ENCODE measurements around the gene RPS4Y1.

Gene RPS4Y1

DNA sequence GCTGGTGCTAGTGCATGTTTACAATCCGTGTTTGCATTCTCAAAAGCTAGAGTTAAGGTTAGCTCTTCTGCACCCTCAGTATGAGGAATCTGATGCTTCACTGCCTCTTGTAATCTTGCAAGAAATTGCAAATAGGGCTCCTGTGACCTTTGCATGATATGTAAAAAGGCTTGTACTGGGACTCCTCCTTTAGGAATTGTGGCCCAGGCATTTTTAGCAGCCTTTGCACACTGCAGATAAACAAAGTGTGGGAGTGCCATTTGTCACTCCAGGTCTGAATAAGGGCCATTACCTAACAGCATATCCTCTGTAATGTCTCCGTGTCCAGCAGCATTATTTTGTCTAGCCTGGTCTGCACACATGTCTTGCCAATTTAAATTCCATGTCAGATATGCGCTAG, 44.5 kb downstream of the RPS4Y1 start:
- DNase-seq = no peak

DNA sequence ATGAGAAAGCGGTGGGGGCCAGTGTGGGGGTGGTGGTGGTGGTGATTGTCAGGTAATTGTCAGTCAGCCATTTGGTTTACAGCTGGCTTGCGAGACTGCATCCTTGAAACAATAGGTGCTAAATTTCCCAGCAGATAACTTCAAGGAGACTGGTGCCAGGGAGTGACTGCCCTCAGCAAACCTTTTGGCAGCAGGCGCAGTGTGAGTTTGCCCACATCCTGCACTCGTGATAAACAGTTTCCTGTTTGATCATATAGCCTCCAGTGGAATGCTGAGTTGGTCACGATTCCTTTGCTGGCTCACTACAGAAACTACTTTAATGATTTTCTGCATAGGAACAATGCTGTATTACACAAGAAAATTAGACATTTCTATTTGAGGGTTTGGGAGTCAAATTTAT, 46.0 kb downstream of the RPS4Y1 start:
- peak; percentile 75 for DNase-seq

DNA sequence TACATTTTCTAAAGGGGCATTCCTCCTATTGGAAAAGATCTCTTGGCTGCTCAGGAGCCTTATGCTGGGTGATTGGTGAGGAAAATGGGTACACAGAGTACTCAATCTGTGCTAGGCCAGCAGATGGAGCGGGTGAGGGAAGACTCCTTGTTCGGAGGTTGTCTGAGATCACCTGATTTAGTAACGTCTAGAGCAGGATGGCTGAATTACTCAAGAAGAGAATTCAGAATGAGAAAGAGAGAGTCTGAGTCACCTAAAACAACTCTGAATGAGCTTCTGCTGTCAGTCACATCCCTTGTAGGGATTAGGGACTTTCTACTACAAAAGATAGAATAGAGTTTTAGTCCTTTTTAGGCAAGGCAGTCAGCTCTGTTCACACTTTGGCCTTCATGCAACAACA, 46.6 kb downstream of the RPS4Y1 start:
- DNase-seq = peak; percentile 57

DNA sequence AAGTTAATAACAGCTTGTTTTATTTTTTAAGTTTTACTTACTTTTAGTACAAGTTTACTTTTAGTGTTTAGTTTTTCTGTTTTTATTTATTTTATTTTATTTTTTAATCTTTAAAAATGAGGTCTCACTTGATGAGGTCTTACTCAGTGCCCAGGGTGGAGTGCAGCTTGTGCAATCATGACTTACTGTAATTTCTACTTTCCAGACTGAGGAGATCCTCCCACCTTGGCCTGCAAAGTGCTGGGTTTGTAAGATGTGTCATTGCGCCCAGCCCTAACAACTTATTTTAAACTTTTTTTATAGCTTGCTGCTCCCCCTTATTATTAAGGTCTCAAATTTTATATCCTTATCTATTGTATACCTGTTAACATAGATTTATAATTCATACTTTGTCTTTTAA, 52.1 kb downstream of the RPS4Y1 start:
- DNase-seq = no peak

DNA sequence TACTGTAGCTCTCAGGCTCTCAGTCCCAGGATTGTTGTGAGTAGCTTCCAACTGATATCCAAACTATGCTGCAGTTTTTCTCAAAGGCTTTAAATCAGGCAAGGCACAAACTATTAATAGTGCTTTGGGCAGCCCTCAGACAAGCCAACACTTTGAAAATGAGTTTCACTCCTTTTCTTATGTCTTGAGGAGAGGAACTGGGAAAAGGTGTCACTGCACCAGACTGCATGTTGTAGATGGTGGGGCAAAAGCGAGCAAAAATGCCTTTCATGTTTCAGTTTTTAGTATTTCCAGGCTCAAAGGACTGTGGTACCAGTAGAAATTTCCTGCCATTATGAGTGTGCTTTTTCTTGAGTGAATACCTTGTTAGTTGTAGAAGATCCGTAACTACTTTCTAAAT, 54.6 kb downstream of the RPS4Y1 start:
- DNase-seq = no peak

- DNase-seq = peak; percentile 64
Measured at GRCh38 chrY:2907356-2907755, 66.0 kb downstream of the RPS4Y1 start.

DNA sequence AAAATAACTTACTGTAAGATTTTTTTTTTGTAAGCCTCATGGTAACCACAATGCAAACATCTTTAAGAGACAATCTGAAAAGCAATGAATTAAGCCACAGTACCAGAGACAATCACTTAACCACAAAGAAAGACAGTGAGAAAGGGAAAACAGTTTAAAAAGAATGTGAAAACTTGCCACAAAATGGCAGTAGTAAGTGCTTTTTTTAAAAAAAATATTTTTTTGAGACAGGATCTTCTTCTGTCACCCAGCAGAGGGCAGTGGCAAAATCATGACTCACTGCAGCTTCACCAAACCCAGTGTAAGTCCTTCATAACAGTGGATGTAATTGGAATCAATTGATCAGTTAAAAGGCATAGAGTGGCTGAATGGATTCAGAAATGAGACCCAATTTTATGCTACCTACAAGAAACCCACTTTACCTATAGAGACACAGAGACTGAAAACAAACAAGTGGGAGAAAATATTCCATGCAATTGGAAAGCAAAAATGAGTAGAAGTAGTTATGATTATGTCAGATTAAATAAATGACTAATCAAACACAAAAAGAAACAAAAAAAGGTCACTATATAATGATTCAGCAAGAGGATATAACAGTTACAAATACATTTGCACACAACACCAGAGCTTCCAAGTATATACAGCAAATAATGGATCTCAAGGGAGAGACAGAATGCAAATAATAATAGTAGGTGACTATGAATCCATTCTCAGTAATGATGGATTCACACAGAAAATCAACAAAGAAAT, 71.8 kb downstream of the RPS4Y1 start:
- peak; percentile 45 for DNase-seq

All from fibroblast of upper back skin (primary cell).